Activated naive CD8-positive, alpha-beta T cell treated with anti-CD3 and anti-CD28 coated beads, Interleukin-2, amount 10 ng/mL, durations not matched to agents 7 days and 5 days (primary cell): ENCODE results near the gene PSMA2. TPM values are rescaled to one million over a fixed set of nuclear protein-coding genes. Genes with fewer than 3 reads are reported as not detected.
A peak's percentile ranks its signal among the peaks of the same experiment; 100 is the strongest.

Source experiments
- ATAC-seq: fragments of 150-1000 bp; cut with Tn5 transposase; one replicate; pipeline ENCODE4 v1.10.0; 2021; ENCODE audit warnings: low read depth, moderate library complexity
- POLR2A ChIA-PET: fragments of 350-600 bp; sonication (Branson Sonifier 250); formaldehyde crosslinking; loops from one replicate; lab custom pipeline; 2021; ENCODE audit warnings: antibody characterized with exemption; lab: Charles Lee
- DNase-seq: peaks from one replicate; pipeline ENCODE4 v3.0.0; 2021
- H3K27ac Mint-ChIP-seq: one replicate; pipeline ENCODE4 v1.8.0; 2022; ENCODE audit warnings: mild to moderate bottlenecking, mixed read lengths
- H3K27me3 Mint-ChIP-seq: one replicate; pipeline ENCODE4 v1.8.0; 2022; ENCODE audit warnings: mild to moderate bottlenecking, moderate library complexity, mixed read lengths
- H3K36me3 Mint-ChIP-seq: one replicate; pipeline ENCODE4 v1.8.0; 2021; ENCODE audit warnings: mild to moderate bottlenecking, mixed read lengths
- H3K4me1 Mint-ChIP-seq: one replicate; pipeline ENCODE4 v1.8.0; 2021; ENCODE audit warnings: mixed read lengths
- H3K4me3 Mint-ChIP-seq: one replicate; pipeline ENCODE4 v1.8.0; 2022; ENCODE audit warnings: mild to moderate bottlenecking, moderate library complexity, mixed read lengths
- H3K9me3 Mint-ChIP-seq: one replicate; pipeline ENCODE4 v1.8.0; 2021; ENCODE audit warnings: mixed read lengths
- total RNA-seq, 2 experiments: library from RNA; stranded (reverse); gene quantifications; one replicate each; pipeline ENCODE4 v1.2.3, GENCODE V29; 2021

PSMA2 gene
- total RNA-seq, 2 experiments from 2014 or later: 98.9 to 99.8 TPM

GRCh38 chr7:42956062-42956461 lies 24.1 kb upstream of the PSMA2 start:
- DNase-seq (no peak), ATAC-seq (no peak)
- Mint-ChIP-seq H3K27ac (no peak overlapping the region), H3K36me3 (peaks cover 3% of the 10 kb centered on the region), H3K4me3 (no peak overlapping the region), H3K4me1 (no peaks in the 10 kb centered on the region), H3K9me3 (peaks cover 4% of the 10 kb centered on the region), H3K27me3 (no peaks in the 10 kb centered on the region)
- POLR2A ChIA-PET: no interaction called here

DNA sequence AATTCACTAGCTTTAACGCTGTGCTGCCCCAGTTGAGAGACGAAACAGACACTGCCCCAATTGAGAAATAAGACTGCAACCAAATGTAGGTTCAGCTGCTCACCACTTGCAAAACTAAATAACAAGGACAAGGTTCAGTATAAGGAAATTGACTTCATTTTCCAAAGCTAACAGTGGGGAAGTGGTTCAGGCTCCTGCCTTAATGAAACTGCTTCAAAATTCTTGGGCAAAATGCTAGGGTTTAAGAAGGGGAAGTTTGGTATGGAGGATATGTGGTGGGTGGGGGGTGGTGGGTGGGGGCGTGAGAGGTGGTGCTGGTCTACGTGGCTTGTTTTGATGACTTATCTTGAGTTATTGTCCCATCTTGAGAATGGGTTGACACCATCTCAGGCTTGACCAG lies 22.0 kb upstream of the PSMA2 start:
- DNase-seq (no peak), ATAC-seq (no peak)
- H3K9me3 Mint-ChIP-seq: peaks cover 4% of the 10 kb centered on the region
- no peak overlapping the region for H3K4me3 Mint-ChIP-seq
- peaks cover 3% of the 10 kb centered on the region for H3K36me3 Mint-ChIP-seq
- no peaks in the 10 kb centered on the region for H3K27me3 Mint-ChIP-seq
- POLR2A ChIA-PET: interaction anchor here (0.7 kb wide), 1 partner anchor 32 kb away, joined by 5 read pairs; no protein-coding TSS in a partner anchor
- H3K4me1 Mint-ChIP-seq: no peaks in the 10 kb centered on the region
- H3K27ac Mint-ChIP-seq: no peak overlapping the region

GRCh38 chr7:42952328-42952727 lies 20.4 kb upstream of the PSMA2 start:
- no peak overlapping the region for H3K4me3 Mint-ChIP-seq
- no peaks in the 10 kb centered on the region for H3K27me3 Mint-ChIP-seq
- no peaks in the 10 kb centered on the region for H3K4me1 Mint-ChIP-seq
- H3K36me3 Mint-ChIP-seq: peaks cover 3% of the 10 kb centered on the region
- DNase-seq: no peak
- peaks cover 4% of the 10 kb centered on the region for H3K9me3 Mint-ChIP-seq
- no peak overlapping the region for H3K27ac Mint-ChIP-seq
- POLR2A ChIA-PET: no interaction called here
- ATAC-seq: no peak

GRCh38 chr7:42950417-42950816 lies 18.4 kb upstream of the PSMA2 start:
- Mint-ChIP-seq H3K36me3 (peaks cover 3% of the 10 kb centered on the region), H3K27me3 (no peaks in the 10 kb centered on the region), H3K4me3 (no peak overlapping the region), H3K9me3 (peaks cover 2% of the 10 kb centered on the region), H3K4me1 (peaks cover 11% of the 10 kb centered on the region), H3K27ac (no peak overlapping the region)
- DNase-seq (no peak), ATAC-seq (no peak)
- POLR2A ChIA-PET: no interaction called here

- DNase-seq (no peak), ATAC-seq (no peak)
- Mint-ChIP-seq H3K27me3 (no peaks in the 10 kb centered on the region), H3K36me3 (no peaks in the 10 kb centered on the region), H3K9me3 (no peaks in the 10 kb centered on the region), H3K27ac (no peak overlapping the region), H3K4me3 (no peak overlapping the region), H3K4me1 (peaks cover 13% of the 10 kb centered on the region)
- POLR2A ChIA-PET: no interaction called here
These were observed 15.5 kb upstream of the PSMA2 start for GRCh38 chr7:42947521-42947920.

DNA sequence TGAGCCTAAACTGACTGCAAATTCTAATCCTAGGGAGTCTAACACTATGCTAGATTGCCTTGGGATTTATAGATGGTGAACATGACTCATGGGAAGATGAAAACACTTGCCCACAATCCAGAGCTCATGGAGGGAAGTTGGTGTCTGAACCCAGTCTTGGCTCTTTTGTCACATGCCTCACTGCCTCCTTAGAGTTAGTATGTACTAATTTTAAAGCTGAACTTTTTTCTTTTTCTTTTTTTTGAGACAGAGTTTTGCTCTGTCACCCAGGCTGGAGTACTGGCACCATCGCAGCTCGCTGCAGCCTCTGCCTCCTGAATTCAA lies 14.6 kb upstream of the PSMA2 start:
- no peaks in the 10 kb centered on the region for H3K36me3 Mint-ChIP-seq
- DNase-seq: no peak
- H3K27me3 Mint-ChIP-seq: no peaks in the 10 kb centered on the region
- H3K9me3 Mint-ChIP-seq: no peaks in the 10 kb centered on the region
- no peak for ATAC-seq
- H3K27ac Mint-ChIP-seq: peak overlapping the region; percentile 86
- POLR2A ChIA-PET: interaction anchor here (1.8 to 2.5 kb wide), 2 partner anchors 11 to 15 kb away, joined by 4 to 10 read pairs; partner anchors contain the start of genes MRPL32 and PSMA2
- peak overlapping the region; percentile 79 for H3K4me3 Mint-ChIP-seq
- peaks cover 13% of the 10 kb centered on the region for H3K4me1 Mint-ChIP-seq

DNA sequence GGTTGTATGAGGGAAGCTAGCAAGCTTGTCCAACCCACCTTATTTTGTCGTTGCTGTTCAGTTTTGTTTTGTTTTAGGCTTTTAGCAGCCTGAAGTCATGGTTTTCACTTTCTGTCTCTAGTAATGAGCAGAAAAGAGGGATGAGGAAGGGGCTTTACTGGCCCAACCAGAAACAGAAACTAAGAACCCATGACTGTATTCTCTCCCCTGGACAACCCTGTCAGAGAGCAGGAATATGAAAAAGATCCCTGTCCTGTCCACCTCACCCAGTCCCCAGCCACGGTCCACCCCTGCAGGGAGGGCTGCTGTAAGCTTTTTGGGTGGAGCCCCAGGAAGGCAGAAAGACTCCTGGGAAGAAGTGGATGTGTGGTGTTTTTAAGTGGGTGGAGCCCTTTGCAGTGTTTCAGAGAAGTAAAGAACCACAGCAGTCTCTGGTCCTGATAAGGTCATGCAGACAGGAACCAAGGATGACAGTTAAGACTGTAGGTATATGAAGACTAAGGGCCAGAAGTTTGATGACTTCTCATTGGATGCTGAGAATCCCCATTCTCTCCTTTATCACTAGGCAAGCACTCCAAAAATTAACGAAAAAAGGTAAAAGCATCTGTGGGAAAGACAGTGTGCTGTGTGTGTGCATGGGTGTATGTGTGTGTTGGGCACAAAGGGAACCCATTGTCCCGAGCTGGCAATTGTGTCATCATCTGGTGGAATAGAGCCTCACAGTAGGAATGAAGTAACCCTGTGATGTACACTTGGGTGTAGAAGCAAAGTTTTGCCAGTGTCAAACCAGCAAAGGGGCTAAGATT lies 14.1 kb upstream of the PSMA2 start:
- POLR2A ChIA-PET: interaction anchor here (1.8 to 2.5 kb wide), 2 partner anchors 10 to 14 kb away, joined by 4 to 10 read pairs; partner anchors contain the start of genes MRPL32 and PSMA2
- no peaks in the 10 kb centered on the region for H3K9me3 Mint-ChIP-seq
- DNase-seq: no peak
- peak; percentile 89 for ATAC-seq
- H3K4me3 Mint-ChIP-seq: peak overlapping the region; percentile 79
- peak overlapping the region; percentile 86 for H3K27ac Mint-ChIP-seq
- H3K4me1 Mint-ChIP-seq: peaks cover 13% of the 10 kb centered on the region
- no peaks in the 10 kb centered on the region for H3K36me3 Mint-ChIP-seq
- H3K27me3 Mint-ChIP-seq: no peaks in the 10 kb centered on the region

DNA sequence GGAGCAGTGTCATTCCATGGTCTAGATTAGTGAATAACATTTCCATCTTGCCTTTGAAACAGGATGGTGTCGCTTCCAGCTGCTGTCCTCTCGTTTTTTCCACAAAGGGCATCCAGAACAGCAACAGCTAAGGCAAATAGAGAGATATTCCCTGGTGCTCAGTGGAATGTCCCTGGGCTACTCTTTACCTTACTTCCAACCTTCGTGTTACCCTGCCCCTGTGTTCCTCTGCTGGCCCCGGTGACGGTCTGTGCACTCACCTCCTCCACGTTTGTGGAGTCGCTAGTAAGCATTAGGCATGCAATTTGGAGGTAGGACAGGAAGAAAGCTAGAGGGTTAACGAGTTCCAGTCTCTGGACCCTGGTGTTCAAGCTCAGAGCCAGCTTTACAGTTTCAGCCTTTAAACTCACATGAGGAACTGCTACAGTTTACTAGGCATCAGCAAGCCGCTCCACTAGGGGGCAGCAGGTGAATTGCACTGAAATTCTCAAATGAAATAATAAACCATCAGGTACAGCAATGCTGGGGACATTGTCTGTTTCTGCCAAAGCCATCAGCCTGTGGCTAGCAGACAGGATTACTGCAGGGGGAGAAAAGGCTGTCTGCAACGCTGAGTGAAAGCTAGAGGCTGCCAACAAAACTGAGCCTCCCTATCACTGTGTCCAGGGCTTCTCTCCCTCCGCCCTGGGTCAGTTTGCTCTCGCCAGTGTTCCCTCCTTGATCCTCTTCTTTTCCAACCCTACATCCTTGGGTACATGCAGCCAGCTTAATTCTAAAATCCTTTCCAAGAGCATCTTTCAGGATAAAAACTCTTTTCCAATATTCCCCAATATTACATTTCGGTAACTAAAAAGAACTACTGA lies 9.2 kb upstream of the PSMA2 start:
- Mint-ChIP-seq H3K9me3 (no peaks in the 10 kb centered on the region), H3K27ac (no peak overlapping the region), H3K27me3 (no peaks in the 10 kb centered on the region), H3K36me3 (peaks cover 13% of the 10 kb centered on the region), H3K4me1 (peaks cover 19% of the 10 kb centered on the region), H3K4me3 (no peak overlapping the region)
- DNase-seq (peak; percentile 75), ATAC-seq (peak; percentile 62)
- POLR2A ChIA-PET: interaction anchor here (1.0 kb wide), 1 partner anchor 9 kb away, joined by 3 read pairs; the partner anchor contains the start of genes MRPL32 and PSMA2

DNA sequence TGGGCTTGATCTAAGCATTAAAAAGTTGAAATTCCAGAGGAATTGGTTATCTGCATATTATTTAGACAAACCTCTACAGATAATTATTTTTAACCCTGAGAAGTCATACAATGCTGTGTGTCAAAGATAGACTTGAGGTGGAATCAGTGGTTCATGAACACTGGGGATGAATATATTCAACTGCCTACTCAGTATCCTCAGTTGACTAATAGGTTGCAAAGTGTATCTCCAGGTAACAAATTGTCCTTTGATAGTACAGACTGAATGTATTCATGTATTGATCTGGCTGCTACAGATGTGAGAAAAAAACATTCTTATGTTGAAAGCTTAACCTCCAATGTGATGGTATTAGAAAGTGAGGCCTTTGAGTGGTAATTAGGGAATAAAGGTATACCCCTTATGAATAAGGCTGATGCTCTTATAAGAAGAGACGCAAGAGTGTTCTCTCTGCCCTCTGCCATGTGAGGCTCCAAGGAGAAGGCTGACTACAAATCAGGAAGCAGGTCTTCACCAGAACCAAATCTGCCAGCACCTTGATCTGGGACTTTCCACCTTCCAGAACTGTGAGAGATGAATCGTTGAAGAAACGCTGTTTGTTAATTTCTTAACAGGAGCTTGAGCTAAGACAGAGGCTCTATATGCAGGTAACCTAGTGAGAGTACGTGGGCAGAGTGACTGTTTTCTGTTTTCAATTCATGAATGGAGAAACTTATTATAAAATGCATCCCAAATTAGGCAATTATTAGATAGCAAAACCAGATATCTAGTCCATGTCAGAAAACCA lies 7.7 kb upstream of the PSMA2 start:
- peak overlapping the region; percentile 44 for H3K4me3 Mint-ChIP-seq
- H3K27me3 Mint-ChIP-seq: no peaks in the 10 kb centered on the region
- no peak for DNase-seq
- no peak for ATAC-seq
- no peaks in the 10 kb centered on the region for H3K9me3 Mint-ChIP-seq
- H3K36me3 Mint-ChIP-seq: peaks cover 19% of the 10 kb centered on the region
- peaks cover 18% of the 10 kb centered on the region for H3K4me1 Mint-ChIP-seq
- H3K27ac Mint-ChIP-seq: peak overlapping the region; percentile 69
- POLR2A ChIA-PET: no interaction called here

GRCh38 chr7:42935861-42936260 lies 3.9 kb upstream of the PSMA2 start:
- Mint-ChIP-seq H3K27me3 (no peaks in the 10 kb centered on the region), H3K4me3 (no peak overlapping the region), H3K9me3 (no peaks in the 10 kb centered on the region), H3K36me3 (peaks cover 21% of the 10 kb centered on the region), H3K4me1 (peaks cover 30% of the 10 kb centered on the region), H3K27ac (peak overlapping the region; percentile 15)
- ATAC-seq: no peak
- POLR2A ChIA-PET: interaction anchor here (1.0 kb wide), 2 partner anchors 9 to 10 kb away, joined by 3 to 4 read pairs; no protein-coding TSS in a partner anchor
- no peak for DNase-seq

DNA sequence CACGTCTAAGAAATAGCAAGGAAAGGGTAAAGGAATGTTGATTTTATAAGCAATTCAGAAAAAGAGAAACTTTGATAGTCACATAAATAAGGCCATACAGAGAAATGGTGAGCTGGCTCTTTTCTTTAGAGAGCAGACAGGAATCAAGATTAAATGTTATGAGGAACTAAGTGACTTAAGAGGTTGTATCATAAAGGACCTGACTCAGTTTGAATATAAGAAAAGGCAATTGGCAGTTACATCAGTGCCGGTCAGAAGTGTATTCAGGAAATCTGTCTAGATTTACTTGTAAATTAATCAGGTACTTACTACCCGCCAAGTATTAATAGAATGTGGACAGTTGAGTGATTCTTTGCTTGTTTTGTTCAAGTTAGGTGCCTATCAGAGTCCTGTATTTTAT lies 2.3 kb upstream of the PSMA2 start:
- Mint-ChIP-seq H3K4me3 (peak overlapping the region; percentile 99), H3K9me3 (no peaks in the 10 kb centered on the region), H3K4me1 (peaks cover 31% of the 10 kb centered on the region), H3K27ac (peak overlapping the region; percentile 22), H3K27me3 (no peaks in the 10 kb centered on the region), H3K36me3 (peaks cover 17% of the 10 kb centered on the region)
- ATAC-seq (no peak), DNase-seq (no peak)
- POLR2A ChIA-PET: no interaction called here

DNA sequence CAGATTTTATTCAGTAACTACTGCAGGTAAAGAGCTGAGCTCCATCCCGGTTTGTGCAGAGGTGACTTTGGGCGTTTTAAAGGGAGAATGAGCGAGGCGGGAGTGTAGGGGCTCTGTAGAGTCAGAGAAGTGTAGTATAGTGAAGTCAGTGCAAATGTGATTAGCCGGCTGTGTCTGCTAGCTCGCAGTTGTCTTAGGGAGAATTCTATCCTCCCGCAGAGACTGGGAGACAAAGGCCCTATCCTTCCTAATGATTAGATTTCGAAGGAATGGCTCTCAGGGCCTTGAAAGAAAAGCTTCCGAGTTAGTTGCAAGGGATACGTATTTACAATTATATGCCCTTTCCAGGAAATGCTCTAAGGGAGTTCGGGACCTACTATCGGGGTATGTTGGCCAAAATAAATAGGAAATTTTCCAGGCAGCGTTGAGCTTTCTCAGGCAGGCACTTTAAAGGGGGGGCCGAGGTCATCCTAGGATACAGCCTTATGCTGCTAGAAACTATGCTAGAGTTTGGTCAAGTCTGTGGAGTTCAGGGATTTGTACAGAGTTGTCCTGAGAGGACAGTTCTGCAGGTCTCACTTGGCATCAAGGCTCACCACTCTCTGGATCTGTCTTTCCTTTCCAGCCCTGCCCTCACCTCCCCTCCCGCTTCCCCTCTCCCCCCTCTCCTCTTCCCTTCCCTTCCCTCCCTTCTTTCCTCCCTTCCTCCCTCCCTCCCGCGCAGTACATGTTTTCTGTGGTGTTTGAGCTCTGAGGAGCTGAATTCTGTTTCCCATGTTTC lies 1.0 kb upstream of the PSMA2 start:
- Mint-ChIP-seq H3K4me1 (peaks cover 41% of the 10 kb centered on the region), H3K27me3 (no peaks in the 10 kb centered on the region), H3K4me3 (peak overlapping the region; percentile 99), H3K36me3 (peaks cover 15% of the 10 kb centered on the region), H3K27ac (peak overlapping the region; percentile 99), H3K9me3 (no peaks in the 10 kb centered on the region)
- DNase-seq: no peak
- no peak for ATAC-seq
- POLR2A ChIA-PET: interaction anchor here (0.7 to 2.9 kb wide), 9 partner anchors 9 to 1111 kb away, joined by 3 to 33 read pairs (median 5); partner anchors contain the start of genes C7orf25, DBNL and MRPS24
